Measurements from ENCODE around the gene FCGR1A.
"Not testable (repeated sequence)": the region's sequence is repeated elsewhere in the genome, so short reads cannot be mapped to it uniquely, and the experiment has no call there.

- not testable (repeated sequence) for TF ChIP-seq CTCF, POLR2AphosphoS5 (IDR thresholded peaks at IDR 0.05)
Observed at GRCh38 chr1:149826555-149826954, 44.1 kb downstream of the FCGR1A start.

Data from stomach (tissue), 4 donors.